HEK293 (cell line): ENCODE measurements around the gene MGAT5B.
A peak's percentile ranks its signal among the peaks of the same experiment; 100 is the strongest.
"Not testable (repeated sequence)": the region's sequence is repeated elsewhere in the genome, so short reads cannot be mapped to it uniquely, and the experiment has no call there.

Source experiments
- CTCF ChIA-PET: fragments of 350-600 bp; formaldehyde crosslinking; extraction: SDS; loops from one replicate; lab custom pipeline; 2021; ENCODE audit warnings: antibody characterized with exemption; lab: Yijun Ruan, JAX
- POLR2A ChIA-PET: fragments of 300-600 bp; formaldehyde crosslinking; extraction: SDS; loops from one replicate; lab custom pipeline; 2020; ENCODE audit warnings: antibody characterized with exemption, inconsistent platforms; lab: Yijun Ruan, JAX
- H3K27ac ChIP-seq: fragments of 200-500 bp; sonication (Bioruptor generic); 2 replicates; pipeline ENCODE4 v1.5.1; 2014; ENCODE audit warnings: low read depth, low read length, control low read depth, inconsistent platforms; ENCODE audit errors: extremely low read depth
- H3K36me3 ChIP-seq, 2 experiments: fragments of 200-500 bp in 1 of 2; sonication (Bioruptor generic) in 1 of 2; 1 replicate in 1 of 2; 2 replicates in 1 of 2; pipeline ENCODE4 v1.5.1; 2014 to 2017; ENCODE audit warnings: inconsistent platforms in 2 of 2, low read length in 2 of 2; ENCODE audit not compliant: control insufficient read depth in 2 of 2, insufficient read depth in 1 of 2
- H3K4me1 ChIP-seq: fragments of 200-500 bp; sonication (Bioruptor generic); 2 replicates; pipeline ENCODE4 v1.5.1; 2014; ENCODE audit warnings: mild to moderate bottlenecking, low read length, inconsistent platforms; ENCODE audit not compliant: control insufficient read depth, insufficient read depth
- H3K4me3 ChIP-seq: 2 replicates; pipeline ENCODE4 v1.5.1; 2011; ENCODE audit warnings: low read depth, mild to moderate bottlenecking, control low read depth, low read length, moderate library complexity
- H3K9me3 ChIP-seq: fragments of 200-500 bp; sonication (Bioruptor generic); 2 replicates; pipeline ENCODE4 v1.5.1; 2014; ENCODE audit warnings: low read depth, low read length, inconsistent platforms; ENCODE audit not compliant: control insufficient read depth, insufficient read depth
- MZF1 ChIP-seq: fragments of 450-650 bp; formaldehyde crosslinking; IDR thresholded peaks from 2 replicates; pipeline ENCODE4 v1.5.1; 2017; ENCODE audit warnings: missing biosample characterization, missing genetic modification characterization, borderline replicate concordance
- REPIN1 ChIP-seq: fragments of 450-650 bp; formaldehyde crosslinking; IDR thresholded peaks from 2 replicates; pipeline ENCODE4 v1.5.1; 2017; ENCODE audit warnings: missing biosample characterization, missing genetic modification characterization, low read depth
- SALL2 ChIP-seq: fragments of 450-650 bp; formaldehyde crosslinking; IDR thresholded peaks from 2 replicates; pipeline ENCODE4 v1.5.0; 2017; ENCODE audit warnings: missing biosample characterization, mild to moderate bottlenecking, missing genetic modification characterization, borderline replicate concordance
- SP7 ChIP-seq: fragments of 450-650 bp; formaldehyde crosslinking; IDR thresholded peaks from 2 replicates; pipeline ENCODE4 v1.5.1; 2016; ENCODE audit warnings: missing biosample characterization, missing genetic modification characterization
- ZNF10 ChIP-seq: fragments of 450-650 bp; formaldehyde crosslinking; IDR thresholded peaks from 2 replicates; pipeline ENCODE4 v1.5.1; 2017; ENCODE audit warnings: missing biosample characterization, missing genetic modification characterization
- ZNF112 ChIP-seq: fragments of 450-650 bp; formaldehyde crosslinking; IDR thresholded peaks from 2 replicates; pipeline ENCODE4 v1.5.0; 2017; ENCODE audit warnings: missing biosample characterization, missing genetic modification characterization
- ZNF121 ChIP-seq: fragments of 450-650 bp; formaldehyde crosslinking; IDR thresholded peaks from 2 replicates; pipeline ENCODE4 v1.5.1; 2016; ENCODE audit warnings: missing biosample characterization, missing genetic modification characterization
- ZNF138 ChIP-seq: fragments of 450-650 bp; formaldehyde crosslinking; IDR thresholded peaks from 2 replicates; pipeline ENCODE4 v1.5.1; 2016; ENCODE audit warnings: missing biosample characterization, missing genetic modification characterization, borderline replicate concordance
- ZNF140 ChIP-seq: fragments of 450-650 bp; formaldehyde crosslinking; IDR thresholded peaks from 2 replicates; pipeline ENCODE4 v1.5.1; 2016; ENCODE audit warnings: missing biosample characterization, missing genetic modification characterization
- ZNF157 ChIP-seq: fragments of 450-650 bp; formaldehyde crosslinking; IDR thresholded peaks from 2 replicates; pipeline ENCODE4 v1.5.1; 2016; ENCODE audit warnings: missing biosample characterization, missing genetic modification characterization
- ZNF202 ChIP-seq: fragments of 450-650 bp; formaldehyde crosslinking; IDR thresholded peaks from 2 replicates; pipeline ENCODE4 v1.5.1; 2016; ENCODE audit warnings: missing biosample characterization, missing genetic modification characterization, borderline replicate concordance
- ZNF274 ChIP-seq, 2 experiments: fragments of 200-500 bp in 1 of 2; fragments of 450-650 bp in 1 of 2; sonication (Bioruptor generic) in 1 of 2; formaldehyde crosslinking in 1 of 2; IDR thresholded peaks; 2 replicates each; pipeline versions ENCODE4 v1.5.1 to v1.6.1; 2014 to 2016; ENCODE audit warnings: borderline replicate concordance in 1 of 2, inconsistent platforms in 1 of 2, low read length in 1 of 2, missing biosample characterization in 1 of 2, missing genetic modification characterization in 1 of 2
- ZNF37A ChIP-seq: fragments of 450-650 bp; IDR thresholded peaks from 2 replicates; pipeline ENCODE4 v1.5.1; 2018; ENCODE audit warnings: missing biosample characterization, missing genetic modification characterization
- ZNF473 ChIP-seq: fragments of 450-650 bp; formaldehyde crosslinking; IDR thresholded peaks from 2 replicates; pipeline ENCODE4 v1.5.1; 2017; ENCODE audit warnings: missing biosample characterization, missing genetic modification characterization
- ZNF549 ChIP-seq: fragments of 450-650 bp; IDR thresholded peaks from 2 replicates; pipeline ENCODE4 v1.5.1; 2018; ENCODE audit warnings: missing biosample characterization, missing genetic modification characterization, mild to moderate bottlenecking, inconsistent platforms, moderate library complexity
- ZNF560 ChIP-seq: fragments of 450-650 bp; formaldehyde crosslinking; IDR thresholded peaks from 2 replicates; pipeline ENCODE4 v1.5.1; 2017; ENCODE audit warnings: missing biosample characterization, missing genetic modification characterization, borderline replicate concordance
- ZNF610 ChIP-seq: fragments of 450-650 bp; formaldehyde crosslinking; IDR thresholded peaks from 2 replicates; pipeline ENCODE4 v1.5.1; 2016; ENCODE audit warnings: missing biosample characterization, missing genetic modification characterization, borderline replicate concordance
- ZNF626 ChIP-seq: fragments of 450-650 bp; sonication (Bioruptor Pico); formaldehyde crosslinking; IDR thresholded peaks from 2 replicates; pipeline ENCODE4 v1.5.1; 2018; ENCODE audit warnings: missing biosample characterization, missing genetic modification characterization, inconsistent platforms
- ZNF629 ChIP-seq: fragments of 450-650 bp; formaldehyde crosslinking; IDR thresholded peaks from 2 replicates; pipeline ENCODE4 v1.5.1; 2017; ENCODE audit warnings: missing biosample characterization, missing genetic modification characterization
- ZNF776 ChIP-seq: fragments of 450-650 bp; formaldehyde crosslinking; IDR thresholded peaks from 2 replicates; pipeline ENCODE4 v1.5.0; 2017; ENCODE audit warnings: missing biosample characterization, missing genetic modification characterization, borderline replicate concordance
- ZNF843 ChIP-seq: fragments of 450-650 bp; formaldehyde crosslinking; IDR thresholded peaks from 2 replicates; pipeline ENCODE4 v1.5.1; 2016; ENCODE audit warnings: missing biosample characterization, missing genetic modification characterization
- ZSCAN16 ChIP-seq: fragments of 450-650 bp; formaldehyde crosslinking; IDR thresholded peaks from 2 replicates; pipeline ENCODE4 v1.5.1; 2016; ENCODE audit warnings: missing biosample characterization, missing genetic modification characterization
- TF ChIP-seq, protein P1 (sequence below): sonication (generic); formaldehyde crosslinking; IDR thresholded peaks from 2 replicates; pipeline ENCODE4 v1.8.1; 2022; ENCODE audit warnings: mild to moderate bottlenecking, moderate library complexity, missing genetic modification reagents
- TF ChIP-seq, protein P2 (sequence below): fragments of 450-650 bp; IDR thresholded peaks from 2 replicates; pipeline ENCODE4 v1.5.1; 2018; ENCODE audit warnings: missing biosample characterization, missing genetic modification characterization
- TF ChIP-seq, protein P3 (sequence below): fragments of 450-650 bp; formaldehyde crosslinking; IDR thresholded peaks from 2 replicates; pipeline ENCODE4 v1.5.1; 2016; ENCODE audit warnings: missing biosample characterization, missing genetic modification characterization
- TF ChIP-seq, protein P4 (sequence below): IDR thresholded peaks from 2 replicates; pipeline ENCODE4 v1.6.1; 2011; ENCODE audit warnings: mild to moderate bottlenecking, low read depth, low read length, borderline replicate concordance

MGAT5B gene

DNA sequence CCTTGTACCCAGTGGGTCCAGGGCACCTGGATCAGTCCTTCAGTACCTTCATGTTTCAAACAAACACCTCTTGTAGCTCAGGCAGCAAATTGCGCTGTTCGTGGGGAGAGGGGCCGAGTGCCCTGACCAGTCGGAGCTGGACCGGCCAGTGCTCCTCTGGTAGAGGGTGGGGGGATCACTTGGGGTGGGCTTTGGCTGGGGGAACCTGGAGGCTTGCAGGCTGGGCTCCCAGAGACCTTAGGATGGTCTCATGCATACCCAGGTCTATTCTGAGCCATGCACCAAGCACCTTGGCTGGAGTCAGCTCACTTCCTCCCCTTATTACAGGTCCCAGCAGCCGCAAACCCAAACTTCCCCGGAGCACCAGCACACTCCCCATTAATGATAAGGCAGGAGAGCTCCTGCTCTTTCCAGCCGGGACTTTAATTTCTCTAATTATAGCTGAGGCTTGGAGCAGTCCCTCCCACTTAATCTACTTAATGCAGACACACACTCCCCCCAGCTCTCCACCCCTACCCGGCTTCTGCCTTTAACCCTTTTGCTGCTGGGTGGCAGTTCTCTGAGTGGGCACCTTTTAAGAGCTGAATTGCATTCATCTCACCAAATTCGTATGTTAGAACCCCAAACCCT lies 26.3 kb upstream of the MGAT5B start:
- Histone ChIP-seq H3K4me3 (no peak overlapping the region), H3K9me3 (no peaks in the 10 kb centered on the region), H3K27ac (no peak overlapping the region)
- CTCF ChIA-PET: interaction anchor here (0.7 to 1.3 kb wide), 6 partner anchors 22 to 1162 kb away, joined by 3 to 4 read pairs (median 3); no protein-coding TSS in a partner anchor
- POLR2A ChIA-PET: interaction anchor here (1.0 to 1.4 kb wide), 2 partner anchors 26 to 105 kb away, joined by 3 to 7 read pairs; partner anchors contain the start of genes MGAT5B and SRSF2
- no peak for TF ChIP-seq ZNF157
- no peak for TF ChIP-seq ZNF776 (tag by site-specific recombination)
- no peak for TF ChIP-seq ZNF626 (tag by site-specific recombination)
- no peak for TF ChIP-seq ZNF610 (tag by site-specific recombination)
- no peak for TF ChIP-seq ZSCAN16 (tag by site-specific recombination)
- no peak for TF ChIP-seq ZNF560
- TF ChIP-seq ZNF140 (tag by site-specific recombination): peak; percentile 92
- TF ChIP-seq ZNF138: no peak
- TF ChIP-seq ZNF10 (tag by site-specific recombination): no peak
- TF ChIP-seq, protein P1, sequence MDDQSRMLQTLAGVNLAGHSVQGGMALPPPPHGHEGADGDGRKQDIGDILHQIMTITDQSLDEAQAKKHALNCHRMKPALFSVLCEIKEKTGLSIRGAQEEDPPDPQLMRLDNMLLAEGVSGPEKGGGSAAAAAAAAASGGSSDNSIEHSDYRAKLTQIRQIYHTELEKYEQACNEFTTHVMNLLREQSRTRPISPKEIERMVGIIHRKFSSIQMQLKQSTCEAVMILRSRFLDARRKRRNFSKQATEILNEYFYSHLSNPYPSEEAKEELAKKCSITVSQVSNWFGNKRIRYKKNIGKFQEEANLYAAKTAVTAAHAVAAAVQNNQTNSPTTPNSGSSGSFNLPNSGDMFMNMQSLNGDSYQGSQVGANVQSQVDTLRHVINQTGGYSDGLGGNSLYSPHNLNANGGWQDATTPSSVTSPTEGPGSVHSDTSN (CRISPR knock-in tag): no peak
- TF ChIP-seq ZNF37A: no peak
- TF ChIP-seq SP7 (tag by site-specific recombination): peak; percentile 99
- TF ChIP-seq ZNF112 (tag by site-specific recombination): no peak
- TF ChIP-seq MZF1: no peak
- TF ChIP-seq ZNF274 (IDR thresholded peaks at IDR 0.05; ENCODE audit: low read length): no peak
- no peak for TF ChIP-seq ZNF274 (tag by site-specific recombination; IDR thresholded peaks at IDR 0.05; ENCODE audit: borderline replicate concordance)
- no peak for TF ChIP-seq ZNF549 (tag by site-specific recombination)
- no peak for TF ChIP-seq ZNF629 (tag by site-specific recombination)
- TF ChIP-seq, all 188 proteins: peak for 2
- H3K36me3 ChIP-seq: no peaks in the 10 kb centered on the region
- peaks cover 3% of the 10 kb centered on the region; the same call in 1 of the 2 replicates for H3K4me1 ChIP-seq

DNA sequence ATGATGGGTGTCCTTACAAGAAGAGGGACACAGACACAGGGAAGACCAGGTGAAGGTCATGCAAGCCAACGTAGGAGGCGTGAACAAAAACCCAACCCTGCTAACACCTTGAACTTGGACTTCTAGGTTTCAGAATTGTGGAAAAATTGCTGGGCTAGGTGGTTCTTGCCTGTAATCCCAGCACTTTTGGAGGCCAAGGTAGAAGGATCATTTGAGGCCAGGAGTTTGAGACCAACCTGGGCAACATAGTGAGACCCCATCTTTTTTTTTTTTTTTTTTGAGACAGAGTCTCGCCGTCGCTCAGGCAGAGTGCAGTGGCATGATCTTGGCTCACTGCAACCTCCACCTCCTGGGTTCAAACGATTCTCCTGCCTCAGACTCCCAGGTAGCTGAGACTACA lies 25.1 kb upstream of the MGAT5B start:
- POLR2A ChIA-PET, H3K36me3 ChIP-seq, H3K4me1 ChIP-seq, H3K4me3 ChIP-seq, H3K9me3 ChIP-seq: not testable (repeated sequence)
- CTCF ChIA-PET: interaction anchor here (0.7 to 1.1 kb wide), 3 partner anchors 96 to 226 kb away, joined by 3 to 5 read pairs (median 3); no protein-coding TSS in a partner anchor
- peak; percentile 75 for TF ChIP-seq ZNF121 (tag by site-specific recombination)
- TF ChIP-seq, all 188 proteins: peak for 1; not testable (repeated sequence) for 187
- H3K27ac ChIP-seq: not testable (repeated sequence)

DNA sequence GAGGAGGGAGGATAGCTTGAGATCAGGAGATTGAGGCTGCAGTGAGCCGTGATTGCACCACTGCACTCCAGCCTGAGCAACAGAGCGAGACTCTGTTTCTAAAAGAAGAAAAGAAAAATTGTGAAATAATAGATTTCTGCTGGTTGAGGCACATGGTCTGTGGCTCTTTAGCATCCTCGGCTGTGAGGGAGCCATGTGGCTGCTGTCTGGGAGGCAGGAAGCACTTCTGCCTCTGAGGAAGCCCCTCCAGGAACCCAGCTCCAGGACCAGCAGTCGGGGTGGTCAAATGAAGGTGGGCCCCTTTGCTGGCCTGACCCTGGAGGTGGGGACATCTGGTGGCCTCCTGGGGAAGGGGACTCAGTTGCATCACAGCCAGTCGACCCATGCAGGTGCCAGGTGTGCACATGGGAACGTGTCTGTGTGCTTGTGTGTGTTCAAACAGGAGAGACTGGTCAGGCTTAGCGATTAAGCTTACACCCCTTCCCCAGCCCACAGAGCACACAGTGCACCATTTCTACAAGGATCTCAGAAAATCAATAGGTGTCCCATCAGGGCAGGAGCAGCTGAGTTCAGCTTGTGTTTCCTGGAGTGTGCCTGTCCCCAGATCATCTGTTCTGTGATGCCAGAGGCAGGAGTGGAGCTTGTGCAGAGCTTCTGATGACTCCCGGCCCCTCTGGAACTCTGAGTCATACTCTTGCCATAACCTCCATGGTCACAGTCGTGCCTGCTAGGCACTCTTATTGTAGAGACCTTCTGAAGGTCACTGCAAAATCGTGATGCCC lies 24.3 kb upstream of the MGAT5B start:
- ChIA-PET POLR2A (no interaction called here), CTCF (interaction anchor here (0.7 to 1.1 kb wide), 4 partner anchors 24 to 225 kb away, joined by 3 to 6 read pairs (median 4); partner anchors contain the start of gene MGAT5B)
- Histone ChIP-seq H3K4me3 (no peak overlapping the region), H3K36me3 (no peaks in the 10 kb centered on the region), H3K27ac (no peak overlapping the region), H3K4me1 (peaks cover 3% of the 10 kb centered on the region; the same call in 1 of the 2 replicates), H3K9me3 (no peaks in the 10 kb centered on the region)
- TF ChIP-seq, protein P2, sequence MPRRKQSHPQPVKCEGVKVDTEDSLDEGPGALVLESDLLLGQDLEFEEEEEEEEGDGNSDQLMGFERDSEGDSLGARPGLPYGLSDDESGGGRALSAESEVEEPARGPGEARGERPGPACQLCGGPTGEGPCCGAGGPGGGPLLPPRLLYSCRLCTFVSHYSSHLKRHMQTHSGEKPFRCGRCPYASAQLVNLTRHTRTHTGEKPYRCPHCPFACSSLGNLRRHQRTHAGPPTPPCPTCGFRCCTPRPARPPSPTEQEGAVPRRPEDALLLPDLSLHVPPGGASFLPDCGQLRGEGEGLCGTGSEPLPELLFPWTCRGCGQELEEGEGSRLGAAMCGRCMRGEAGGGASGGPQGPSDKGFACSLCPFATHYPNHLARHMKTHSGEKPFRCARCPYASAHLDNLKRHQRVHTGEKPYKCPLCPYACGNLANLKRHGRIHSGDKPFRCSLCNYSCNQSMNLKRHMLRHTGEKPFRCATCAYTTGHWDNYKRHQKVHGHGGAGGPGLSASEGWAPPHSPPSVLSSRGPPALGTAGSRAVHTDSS (tag by site-specific recombination): no peak
- TF ChIP-seq, protein P3, sequence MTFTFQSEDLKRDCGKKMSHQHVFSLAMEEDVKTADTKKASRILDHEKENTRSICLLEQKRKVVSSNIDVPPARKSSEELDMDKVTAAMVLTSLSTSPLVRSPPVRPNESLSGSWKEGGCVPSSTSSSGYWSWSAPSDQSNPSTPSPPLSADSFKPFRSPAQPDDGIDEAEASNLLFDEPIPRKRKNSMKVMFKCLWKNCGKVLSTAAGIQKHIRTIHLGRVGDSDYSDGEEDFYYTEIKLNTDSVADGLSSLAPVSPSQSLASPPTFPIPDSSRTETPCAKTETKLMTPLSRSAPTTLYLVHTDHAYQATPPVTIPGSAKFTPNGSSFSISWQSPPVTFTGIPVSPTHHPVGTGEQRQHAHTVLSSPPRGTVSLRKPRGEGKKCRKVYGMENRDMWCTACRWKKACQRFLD (tag by site-specific recombination): no peak
- 0 out of 2 replicates have a peak, but pooled peaks have one; percentile 75 for TF ChIP-seq ZNF10 (tag by site-specific recombination)
- TF ChIP-seq, protein P4, sequence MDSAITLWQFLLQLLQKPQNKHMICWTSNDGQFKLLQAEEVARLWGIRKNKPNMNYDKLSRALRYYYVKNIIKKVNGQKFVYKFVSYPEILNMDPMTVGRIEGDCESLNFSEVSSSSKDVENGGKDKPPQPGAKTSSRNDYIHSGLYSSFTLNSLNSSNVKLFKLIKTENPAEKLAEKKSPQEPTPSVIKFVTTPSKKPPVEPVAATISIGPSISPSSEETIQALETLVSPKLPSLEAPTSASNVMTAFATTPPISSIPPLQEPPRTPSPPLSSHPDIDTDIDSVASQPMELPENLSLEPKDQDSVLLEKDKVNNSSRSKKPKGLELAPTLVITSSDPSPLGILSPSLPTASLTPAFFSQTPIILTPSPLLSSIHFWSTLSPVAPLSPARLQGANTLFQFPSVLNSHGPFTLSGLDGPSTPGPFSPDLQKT: no peak
- TF ChIP-seq ZNF202: no peak
- TF ChIP-seq SALL2 (tag by site-specific recombination): no peak
- no peak for TF ChIP-seq ZNF473
- no peak for TF ChIP-seq ZNF843 (tag by site-specific recombination)
- TF ChIP-seq REPIN1 (tag by site-specific recombination): no peak
